Mesenteric fat pad (tissue), 1 donor: ENCODE measurements around the gene ZNF599. TPM values are rescaled to one million over a fixed set of nuclear protein-coding genes. Genes with fewer than 3 reads are reported as not detected.

ENCODE experiments used
- DNase-seq: peaks from one replicate; pipeline ENCODE4 v3.0.0-alpha.2; 2020; ENCODE audit warnings: low spot score
- total RNA-seq: library from RNA; stranded (reverse); fragmentation: NEBNext Ultra II Directional; extraction: Animal tissue kit (Norgen Biotek cat#: 25700); gene quantifications from one replicate; pipeline ENCODE4 v1.2.1, GENCODE V29; 2021
- donor health status: DM: yes; HTN: yes; CAD: no.

ZNF599 gene
- total RNA-seq, 1 donor from 2014 or later = 3.0 TPM

DNA sequence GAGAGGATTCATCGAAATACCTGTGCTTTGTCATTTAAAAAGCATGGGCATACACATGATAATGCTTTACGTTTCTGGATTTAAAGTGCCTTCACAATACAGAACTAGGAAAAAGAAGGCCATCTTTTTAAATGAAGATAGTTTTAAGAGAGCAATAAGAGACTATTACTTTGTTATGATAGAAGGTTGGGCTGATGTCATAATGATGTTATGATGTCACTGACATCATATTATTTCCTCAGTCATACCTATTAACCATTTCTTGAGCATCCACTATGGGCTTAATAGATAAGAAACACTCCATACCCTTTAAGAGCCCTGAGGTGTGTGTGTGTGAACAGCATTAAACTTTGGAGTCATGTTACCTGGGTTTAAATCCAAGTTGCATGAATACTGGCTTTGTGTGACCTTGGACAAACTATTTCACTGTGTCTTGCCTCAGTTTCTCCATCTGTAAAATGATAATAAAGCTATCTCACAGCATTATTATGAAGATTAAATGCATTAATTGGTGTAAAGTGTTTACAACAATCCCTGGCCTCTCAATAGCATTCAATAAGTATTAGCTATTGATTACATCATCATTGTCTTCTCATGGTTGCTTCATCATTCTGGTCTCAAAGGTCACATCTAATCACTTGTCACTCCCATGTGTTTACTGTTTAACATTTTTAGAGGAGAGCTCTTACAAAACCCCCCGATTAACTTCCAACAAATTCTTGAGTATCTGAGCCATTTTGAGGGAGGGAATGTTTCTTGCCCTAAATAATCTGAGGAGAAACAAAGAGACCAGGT, 27.9 kb downstream of the ZNF599 start:
- no peak for DNase-seq

DNA sequence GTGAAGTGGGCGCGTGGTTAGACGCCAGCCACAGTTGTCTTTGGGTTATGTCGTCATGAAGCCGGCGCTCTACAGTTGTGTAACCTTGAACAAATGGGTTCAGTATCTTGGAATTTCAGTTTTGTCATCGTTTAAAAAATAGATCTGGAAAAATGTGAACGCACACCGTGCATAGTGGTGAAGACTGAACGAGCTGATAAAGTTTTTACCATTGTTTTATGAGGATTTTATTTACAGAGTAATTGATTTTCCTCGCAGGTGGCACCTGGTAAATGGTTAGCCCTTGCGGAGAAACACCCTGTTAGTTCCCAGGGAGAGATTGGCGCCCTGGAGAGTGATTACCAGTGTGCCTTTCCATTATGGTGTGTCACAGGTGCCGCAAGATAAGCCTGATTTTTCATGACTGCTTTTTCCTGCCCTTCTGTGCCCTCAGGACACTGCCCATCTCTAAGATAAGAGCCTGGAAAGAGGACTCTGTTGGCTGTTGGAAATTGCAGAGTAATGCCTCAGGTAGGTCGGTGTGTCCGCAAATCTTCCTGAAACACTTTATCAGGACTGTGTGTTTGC, 38.4 kb downstream of the ZNF599 start:
- no peak for DNase-seq

DNA sequence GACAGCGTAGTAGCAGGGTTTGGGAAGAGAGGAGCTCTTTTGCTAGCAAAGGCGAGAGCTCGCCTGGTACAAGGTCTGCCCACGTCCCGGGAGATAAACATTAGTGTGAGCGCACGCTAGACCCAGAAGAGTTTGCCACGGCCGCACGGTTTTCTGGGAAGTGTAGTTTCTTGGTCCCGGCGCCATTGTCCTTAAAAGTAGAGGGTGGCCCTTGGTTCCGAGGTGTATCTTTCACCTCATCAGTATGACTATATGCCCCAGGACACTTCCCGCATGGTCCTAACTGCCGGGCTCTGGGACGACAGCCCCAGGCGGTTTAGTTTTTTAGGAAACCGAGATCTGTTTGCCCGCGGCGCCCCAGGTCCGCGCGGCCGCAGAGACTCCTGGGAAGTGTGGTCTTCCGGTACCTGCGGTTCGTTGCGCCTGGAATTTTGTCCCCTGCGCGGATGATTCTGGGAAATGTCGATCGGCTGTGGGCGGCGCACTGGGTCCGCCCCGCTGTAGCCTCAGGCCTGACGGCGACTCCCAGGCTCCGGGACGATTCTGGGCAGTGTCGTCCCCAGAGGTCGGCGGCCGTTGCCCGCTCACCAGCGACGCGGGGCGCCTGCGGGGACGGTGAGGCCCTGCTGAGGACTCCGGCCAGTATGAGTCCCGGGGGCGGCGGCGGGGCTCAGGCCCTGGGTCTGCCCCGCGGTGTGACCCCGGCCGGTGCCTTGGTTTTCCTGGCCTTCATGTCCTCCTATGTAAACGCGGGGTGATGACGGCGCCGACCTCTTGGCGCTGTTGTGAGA, 39.1 kb downstream of the ZNF599 start, which contains the start of gene ZNF181:
TSS of gene ZNF181 (plus strand) at position 498 of the 791 bp plus-strand sequence. CDS start 795 bp downstream, outside the sequence.
- peak; percentile 95 for DNase-seq

DNA sequence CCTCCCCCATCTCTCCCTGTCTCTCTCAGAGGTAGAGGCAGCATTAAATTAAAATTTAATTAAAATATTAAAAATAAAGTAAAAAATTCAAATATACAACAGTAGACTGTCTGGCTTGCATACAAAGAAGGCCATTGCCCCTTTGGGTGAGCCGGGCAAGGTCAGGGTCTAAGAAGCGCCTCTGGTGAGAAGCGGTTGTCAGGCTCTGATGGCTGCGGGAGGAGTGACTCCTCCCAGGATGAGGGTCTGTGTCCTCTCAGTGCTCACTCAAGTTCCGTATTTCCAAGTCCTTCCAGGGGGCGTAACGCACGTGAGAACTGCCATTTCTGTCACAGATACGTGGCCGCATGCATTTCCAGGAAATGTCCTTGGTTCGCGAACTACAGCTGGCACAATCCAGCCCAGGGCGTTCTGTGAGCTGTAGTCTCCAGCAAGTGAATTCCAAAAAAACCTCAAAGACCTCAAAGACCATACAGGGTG, 39.7 kb downstream of the ZNF599 start:
- DNase-seq = no peak

DNA sequence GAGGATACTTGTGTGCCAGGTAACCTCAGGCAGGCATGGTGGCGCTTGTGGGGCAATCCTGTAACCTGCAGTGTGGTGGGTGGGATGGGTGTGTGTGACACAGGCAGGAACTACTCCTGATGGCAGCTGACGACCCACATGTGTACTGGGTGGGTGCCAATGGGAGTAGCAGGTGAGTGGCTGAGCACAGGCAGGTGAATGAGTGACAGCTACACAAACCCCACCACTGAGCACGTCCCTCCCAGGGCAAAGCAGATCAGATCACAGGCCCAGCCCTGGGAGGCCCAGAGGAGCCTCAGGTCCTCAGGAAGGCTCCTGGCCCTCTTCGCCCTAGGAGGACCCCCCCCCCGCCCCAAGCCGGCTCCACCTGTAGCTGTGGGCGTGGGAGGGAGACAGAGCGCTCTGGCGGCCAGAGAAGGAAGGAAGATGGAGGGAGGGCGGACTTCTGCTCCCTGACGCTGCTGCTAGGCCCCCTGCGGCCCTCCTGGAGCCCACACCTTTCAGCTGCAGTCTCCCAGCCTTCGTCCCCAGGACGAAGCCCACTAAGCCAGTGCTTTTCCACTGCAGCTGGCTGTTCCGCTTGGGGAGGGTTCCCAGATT, 40.3 kb downstream of the ZNF599 start:
- no peak for DNase-seq

DNA sequence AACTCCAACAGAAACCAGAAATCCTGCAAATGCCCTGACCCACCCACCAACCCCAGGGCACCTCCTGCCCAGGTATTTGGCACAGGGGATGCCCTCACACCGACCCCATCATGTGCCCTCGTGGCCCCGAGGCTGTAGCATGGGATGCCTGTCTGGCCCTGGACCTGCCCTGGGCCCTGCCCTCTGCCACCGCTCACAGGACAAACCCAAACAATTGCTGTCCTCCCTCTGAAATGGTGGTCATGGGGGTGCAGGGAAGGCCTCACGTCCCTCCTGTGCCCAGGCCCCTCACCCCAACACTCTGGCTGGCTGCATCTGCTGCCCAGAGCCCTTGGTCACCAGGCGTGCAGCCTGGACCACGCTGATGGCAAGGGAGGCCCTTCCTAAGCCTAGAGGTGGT, 41.1 kb downstream of the ZNF599 start:
- no peak for DNase-seq

DNA sequence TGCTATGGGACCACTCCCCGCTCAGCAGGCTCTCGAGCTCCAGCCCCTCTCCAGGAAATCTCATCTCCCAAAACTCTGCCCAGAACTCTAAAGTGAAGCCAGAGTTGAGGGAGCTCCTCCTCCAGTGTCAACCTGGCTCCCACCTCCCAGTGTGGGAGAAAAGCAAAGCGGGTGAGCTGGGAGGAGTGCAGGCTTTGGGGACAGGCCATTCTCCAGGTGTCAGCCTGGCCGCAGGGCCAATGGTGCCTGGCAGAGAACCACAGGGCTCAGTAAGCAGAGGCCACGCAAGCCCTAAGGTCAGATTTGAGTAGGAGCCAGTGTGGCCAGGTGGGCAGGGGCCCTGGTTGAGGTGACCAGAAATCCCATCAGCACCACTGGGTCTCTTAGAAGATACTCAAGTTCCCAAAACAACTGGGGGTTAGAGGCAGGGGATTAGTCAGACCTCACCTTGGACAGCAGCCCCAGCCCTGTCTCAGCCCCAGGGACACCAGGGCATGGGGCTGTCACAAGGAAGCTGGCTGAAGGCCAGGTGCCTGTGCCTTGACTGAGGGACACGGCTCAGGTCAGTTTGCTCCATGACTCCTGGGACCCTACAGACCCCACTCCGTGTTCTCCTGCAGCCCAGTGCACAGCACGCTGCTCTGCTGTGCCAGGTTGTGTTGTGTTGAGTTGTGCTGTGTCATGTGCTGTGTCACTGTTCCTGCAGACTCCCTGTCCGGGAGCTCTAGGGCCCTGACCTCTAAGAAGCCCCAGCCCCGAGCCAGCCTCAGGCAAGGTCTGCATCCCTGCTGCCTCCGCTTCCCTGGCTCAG, 41.8 kb downstream of the ZNF599 start:
- no peak for DNase-seq

DNA sequence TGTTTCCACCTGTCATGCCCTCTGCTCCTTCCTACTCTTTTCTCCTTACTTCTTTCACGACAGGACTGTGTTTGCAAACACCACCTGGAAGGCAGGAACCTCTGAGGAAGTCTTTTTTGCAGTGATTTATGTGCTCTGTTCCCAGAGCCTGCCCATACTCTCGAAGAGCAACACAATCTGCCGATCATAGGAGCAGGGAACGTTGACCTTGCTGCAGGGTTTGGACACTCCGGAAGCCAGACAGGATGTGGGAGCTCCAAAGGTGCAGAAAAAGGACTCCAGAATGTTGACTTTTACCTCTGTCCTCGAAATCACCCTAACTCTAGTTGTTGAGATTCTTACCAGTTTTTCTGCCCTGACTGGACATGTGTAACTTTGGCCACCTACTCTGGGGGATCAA, 47.6 kb downstream of the ZNF599 start:
- no peak for DNase-seq

DNA sequence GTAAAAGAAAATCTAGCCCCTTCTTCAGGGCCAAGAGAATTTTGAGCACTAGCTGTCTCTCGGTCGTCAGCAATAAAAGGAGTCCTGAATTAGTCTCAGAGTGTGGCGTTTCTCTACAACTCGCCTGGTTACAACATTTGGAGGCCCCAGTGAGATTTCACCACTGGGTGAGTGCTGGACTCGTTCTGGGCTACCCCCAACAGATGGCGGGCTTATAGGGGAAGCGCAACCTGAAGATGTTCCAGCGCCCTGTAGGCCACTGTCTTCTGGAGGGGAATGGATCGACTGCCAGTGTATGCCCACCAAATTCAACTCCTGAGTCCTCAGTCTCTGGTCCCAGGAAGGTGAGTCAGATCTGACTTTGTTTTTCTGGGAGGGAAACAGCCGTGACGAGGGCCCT, 50.7 kb downstream of the ZNF599 start:
- DNase-seq = no peak

DNA sequence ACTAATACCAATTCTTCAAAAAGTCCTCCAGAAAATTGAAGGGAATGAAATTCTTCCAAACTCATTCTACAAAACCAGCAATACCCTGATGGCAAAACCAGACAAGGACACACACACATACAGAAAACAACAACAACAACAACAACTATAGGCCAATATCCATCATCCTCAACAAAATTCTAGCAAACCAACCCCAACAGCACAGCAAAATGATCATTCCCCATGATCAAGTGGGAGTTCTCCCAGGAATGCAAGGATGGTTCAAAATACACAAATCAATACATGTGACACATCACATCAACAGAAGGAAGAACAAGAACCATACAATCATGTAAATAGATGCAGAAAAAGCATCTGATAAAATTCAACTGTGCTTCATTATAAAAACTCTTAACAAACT, 57.7 kb downstream of the ZNF599 start:
- no peak for DNase-seq

DNA sequence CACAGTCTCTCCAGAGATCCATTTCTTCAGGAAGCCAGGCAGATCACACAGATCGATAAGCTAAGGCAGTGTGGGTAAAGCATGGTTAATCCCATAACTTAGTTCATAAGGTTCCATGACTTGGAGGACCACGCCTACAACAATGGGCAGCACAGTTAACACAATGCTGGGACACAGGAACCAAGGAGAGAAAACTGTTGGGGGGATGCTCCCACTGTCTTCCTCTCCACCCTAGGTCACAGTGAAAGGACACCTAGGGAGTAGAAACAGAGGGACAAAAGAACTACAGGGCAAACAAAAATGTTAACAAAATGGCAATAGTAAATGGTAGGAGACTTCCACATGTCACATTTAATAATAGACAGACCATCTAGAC, 59.8 kb downstream of the ZNF599 start:
- DNase-seq = no peak

DNA sequence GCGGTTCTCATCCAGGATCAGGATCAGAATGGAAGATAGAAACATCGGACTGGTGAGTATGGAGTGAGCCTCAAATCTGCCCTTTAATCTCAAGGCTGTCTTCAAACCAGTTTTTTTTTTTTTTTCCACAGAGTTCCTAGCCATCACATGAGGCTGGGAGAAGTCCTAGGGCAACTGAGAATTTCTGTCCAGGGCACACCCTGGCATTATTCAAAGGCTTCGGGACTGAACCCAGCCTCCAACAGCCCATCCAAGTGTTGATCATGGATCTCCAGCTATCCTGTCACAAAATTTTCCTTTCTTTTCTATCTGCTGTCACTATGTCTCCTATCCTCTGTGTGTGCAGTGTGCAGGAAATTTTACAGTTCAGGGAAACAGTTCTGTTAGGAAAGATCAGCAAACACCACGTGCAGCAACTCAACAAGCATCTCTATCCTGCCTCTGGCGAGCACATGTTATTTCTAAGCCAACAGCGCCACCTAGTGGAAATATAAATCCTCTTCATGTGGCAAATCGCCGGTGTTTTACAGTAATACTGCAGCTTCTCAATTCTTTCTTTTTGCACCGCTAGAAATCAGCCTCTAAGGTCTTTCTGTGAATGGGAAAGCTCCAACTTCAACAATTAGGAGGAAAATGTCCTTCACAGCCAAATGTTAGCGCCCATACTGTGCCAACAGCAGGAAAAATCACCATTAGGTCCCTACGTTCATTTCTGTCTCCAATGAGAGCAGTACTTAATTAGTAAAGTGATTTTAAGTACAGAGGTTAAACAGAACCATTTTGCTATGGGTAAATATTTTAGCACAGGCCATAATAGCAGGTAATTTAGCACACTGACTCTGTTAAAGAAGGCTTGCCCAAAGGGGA, 60.4 kb downstream of the ZNF599 start:
- DNase-seq = no peak

DNA sequence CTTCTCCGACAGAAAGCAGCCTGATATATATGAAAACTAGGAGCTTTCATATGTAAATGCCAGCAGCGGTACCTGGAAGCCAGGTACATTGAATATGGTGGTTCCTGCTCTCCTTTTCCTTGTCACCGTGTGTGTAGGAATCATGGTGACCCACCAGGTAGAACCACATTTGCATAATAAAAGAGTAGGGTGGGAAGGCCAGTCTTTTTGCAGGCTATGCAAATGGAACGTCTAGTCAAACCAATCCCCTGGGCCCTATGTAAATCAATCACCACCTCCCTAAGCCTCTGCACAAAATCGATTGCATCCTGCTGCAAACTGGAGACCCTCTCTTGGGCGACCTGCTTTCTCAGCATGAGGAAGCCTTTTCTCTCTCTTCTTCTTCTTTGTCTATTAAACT, 61.1 kb downstream of the ZNF599 start:
- DNase-seq = no peak

Other genes starting within 250 kb of the ZNF599 start
- 0.77 TPM for gene SCGB2B2, start 96.1 kb downstream of the ZNF599 start, total RNA-seq
- 16.0 TPM for gene ZNF302, start 95.5 kb downstream of the ZNF599 start, total RNA-seq
- gene ZNF181, start 39.0 kb downstream of the ZNF599 start, total RNA-seq = 6.3 TPM
- 2.2 TPM for gene ZNF30, start 153.7 kb upstream of the ZNF599 start, total RNA-seq
- 7.5 TPM for gene ZNF792, start 191.0 kb upstream of the ZNF599 start, total RNA-seq
- 76.8 TPM for gene GRAMD1A, start 227.1 kb upstream of the ZNF599 start, total RNA-seq